DMS114 treated with DMSO at 0.1 percent for 48 hours (cell line): ENCODE data around the gene ANKRD45.
"Not testable (repeated sequence)": the region's sequence is repeated elsewhere in the genome, so short reads cannot be mapped to it uniquely, and the experiment has no call there.

Source experiments
- DNase-seq: peaks from one replicate; lab custom pipeline; 2025; ENCODE audit not compliant: unreplicated experiment; lab: John Stamatoyannopoulos, UW

Gene ANKRD45

DNA sequence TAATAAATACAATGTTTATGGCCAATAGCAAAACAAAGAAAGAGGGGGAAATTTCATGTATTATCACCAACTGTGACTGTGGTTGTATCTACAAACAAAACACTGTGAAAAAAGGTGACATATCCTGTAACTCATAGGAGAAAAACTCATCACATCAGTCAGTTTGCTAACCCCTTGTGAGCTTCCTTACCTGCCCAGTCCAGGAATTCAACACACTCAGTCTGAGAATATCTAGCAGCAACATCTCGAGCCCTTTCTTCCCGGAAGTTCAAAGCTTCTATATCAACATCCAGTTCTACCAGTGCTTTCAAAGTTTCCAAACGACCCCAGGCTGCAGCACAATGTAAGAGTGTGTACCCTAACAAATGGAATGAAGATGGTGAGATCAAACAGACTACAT lies 23.0 kb downstream of the ANKRD45 start:
- no peak for DNase-seq

DNA sequence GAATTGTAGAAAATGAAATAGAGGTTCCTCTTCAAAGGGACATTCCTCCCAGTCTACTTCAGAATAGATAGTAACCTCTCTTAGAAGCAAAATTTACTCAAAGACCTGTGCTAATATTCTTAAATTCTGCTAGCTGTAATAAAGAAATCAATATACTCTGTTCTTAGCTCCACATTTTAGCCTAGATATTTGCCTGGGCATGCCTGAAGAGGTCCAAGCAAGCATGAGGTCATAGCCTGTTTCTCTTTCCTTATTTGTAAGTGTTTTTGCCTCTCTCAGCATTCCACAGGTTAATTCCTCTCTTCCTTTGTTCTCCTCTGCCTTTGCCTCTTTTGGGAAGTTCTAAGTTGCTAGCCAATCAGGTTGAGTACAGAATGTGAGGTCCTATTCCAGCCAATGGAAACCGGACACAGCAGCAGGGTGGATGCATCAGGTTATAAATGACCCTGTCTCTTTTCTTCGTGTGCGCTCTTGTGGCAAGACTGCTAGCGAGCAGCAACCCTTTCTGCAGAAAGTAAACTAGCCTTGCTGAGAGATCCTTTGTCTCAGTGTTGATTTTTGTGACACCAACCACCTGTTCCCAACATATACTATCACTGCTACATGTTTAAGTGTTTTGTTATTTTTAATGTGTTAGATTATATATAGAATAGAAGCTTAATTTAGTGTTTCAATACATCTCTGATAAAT lies 27.1 kb downstream of the ANKRD45 start:
- DNase-seq: not testable (repeated sequence)

DNA sequence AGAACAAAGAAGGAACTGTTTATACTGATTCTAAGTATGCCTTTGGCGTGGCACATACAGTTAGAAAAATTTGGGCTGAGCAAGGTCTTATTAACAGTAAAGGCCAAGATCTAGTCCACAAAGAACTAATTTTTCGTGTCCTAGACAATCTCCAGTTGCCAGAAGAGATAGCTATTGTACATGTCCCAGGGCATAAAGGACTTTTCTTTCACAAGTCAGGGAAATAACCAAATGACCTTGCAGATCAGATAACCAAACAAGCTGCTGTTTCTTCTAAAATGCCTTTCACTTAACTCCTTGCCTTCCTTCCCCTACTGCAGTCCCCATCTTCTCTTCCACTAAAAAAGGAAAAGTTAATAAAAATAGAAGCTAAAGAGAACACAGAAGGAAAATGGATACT lies 30.5 kb downstream of the ANKRD45 start:
- no peak for DNase-seq

DNA sequence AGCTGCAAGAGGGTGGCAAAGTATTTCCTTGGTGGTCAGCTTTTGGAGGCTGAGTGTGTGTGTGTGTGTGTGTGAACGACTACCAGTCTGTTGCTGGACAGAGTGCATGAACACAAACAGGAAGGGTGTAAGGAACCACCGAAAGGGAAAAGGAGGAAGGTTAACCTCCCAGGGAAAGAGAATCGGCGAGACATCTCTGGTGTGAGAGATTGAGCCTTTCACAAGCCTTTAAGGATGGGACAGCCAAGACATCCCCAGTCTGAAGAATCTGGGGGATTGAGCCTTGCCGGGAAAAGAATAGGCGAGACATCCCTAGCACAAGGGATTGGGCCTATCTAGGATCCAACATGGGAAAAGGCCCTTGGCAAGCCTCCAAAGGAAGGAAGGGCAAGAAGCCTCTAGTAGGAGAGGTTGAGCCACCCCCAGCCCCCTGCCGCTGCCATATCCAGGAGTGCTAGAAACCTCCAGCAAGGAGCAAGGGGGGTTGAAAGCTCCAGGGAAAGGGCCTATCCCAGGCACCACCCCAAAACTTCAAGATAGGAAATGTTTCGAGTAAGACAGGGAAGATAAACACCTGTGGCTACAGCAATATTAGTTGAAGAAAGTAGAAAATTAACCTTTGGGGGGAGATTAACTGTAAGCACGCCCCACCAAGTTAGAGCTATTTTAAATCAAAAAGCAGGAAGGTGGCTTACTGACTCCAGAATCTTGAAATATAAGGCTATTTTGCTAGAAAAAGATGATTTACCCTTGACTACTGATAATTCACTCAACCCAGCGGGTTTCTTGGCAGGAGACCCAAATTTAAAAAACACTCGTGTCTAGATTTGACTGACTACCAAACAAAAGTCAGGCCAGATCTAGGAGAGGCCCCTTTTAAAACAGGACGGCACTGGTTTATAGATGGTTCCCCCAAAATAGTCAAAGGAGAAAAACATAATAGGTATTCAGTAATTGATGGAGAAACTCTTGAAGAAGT lies 31.3 kb downstream of the ANKRD45 start:
- DNase-seq: no peak

DNA sequence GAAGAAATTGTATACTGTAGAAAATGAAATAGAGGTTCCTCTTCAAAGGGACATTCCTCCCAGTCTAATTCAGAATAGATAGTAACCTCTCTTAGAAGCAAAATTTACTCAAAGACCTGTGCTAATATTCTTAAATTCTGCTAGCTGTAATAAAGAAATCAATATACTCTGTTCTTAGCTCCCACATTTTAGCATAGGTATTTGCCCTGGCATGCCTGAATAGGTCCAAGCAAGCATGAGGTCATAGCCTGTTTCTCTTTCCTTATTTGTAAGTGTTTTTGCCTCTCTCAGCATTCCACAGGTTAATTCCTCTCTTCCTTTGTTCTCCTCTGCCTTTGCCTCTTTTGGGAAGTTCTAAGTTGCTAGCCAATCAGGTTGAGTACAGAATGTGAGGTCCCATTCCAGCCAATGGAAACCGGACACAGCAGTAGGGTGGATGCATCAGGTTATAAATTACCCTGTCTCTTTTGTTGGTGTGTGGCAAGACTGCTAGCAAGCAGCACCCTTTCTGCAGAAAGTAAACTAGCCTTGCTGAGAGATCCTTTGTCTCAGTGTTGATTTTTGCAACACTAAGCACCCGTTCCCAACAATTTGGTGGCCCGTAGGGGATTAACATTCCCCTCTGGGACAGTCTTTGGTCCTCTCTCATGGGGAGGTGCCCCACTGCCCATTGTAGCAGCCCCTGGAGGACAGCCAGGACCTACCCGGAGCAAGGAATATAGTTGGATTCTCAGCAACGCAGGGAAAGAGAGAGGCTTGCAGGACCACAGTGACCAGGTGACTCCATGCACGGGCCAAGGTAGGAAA lies 32.2 kb downstream of the ANKRD45 start:
- not testable (repeated sequence) for DNase-seq

DNA sequence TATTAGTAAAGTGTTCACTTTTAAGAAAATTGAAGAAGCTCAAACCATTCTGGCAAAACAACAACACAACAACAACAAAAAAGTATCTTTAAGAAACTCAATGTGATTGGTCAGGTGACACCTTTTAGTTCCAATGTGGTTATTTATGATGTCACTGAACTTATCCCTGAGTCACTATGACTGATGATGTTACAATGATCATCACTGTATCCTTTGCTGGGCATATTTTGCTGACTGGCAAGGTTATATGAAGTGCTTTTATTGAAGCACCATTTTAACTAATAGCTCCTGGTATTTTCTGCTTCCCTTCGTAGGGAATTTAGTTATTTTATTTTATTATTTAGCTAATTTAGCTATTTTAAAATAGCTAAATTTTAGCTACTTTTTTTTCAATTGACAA lies 34.5 kb downstream of the ANKRD45 start, which contains the start of gene TEX50:
Gene TEX50 (plus strand): TSS at position 223 of the 400 bp plus-strand sequence. CDS start 184 bp downstream, outside the sequence.
- DNase-seq: no peak

DNA sequence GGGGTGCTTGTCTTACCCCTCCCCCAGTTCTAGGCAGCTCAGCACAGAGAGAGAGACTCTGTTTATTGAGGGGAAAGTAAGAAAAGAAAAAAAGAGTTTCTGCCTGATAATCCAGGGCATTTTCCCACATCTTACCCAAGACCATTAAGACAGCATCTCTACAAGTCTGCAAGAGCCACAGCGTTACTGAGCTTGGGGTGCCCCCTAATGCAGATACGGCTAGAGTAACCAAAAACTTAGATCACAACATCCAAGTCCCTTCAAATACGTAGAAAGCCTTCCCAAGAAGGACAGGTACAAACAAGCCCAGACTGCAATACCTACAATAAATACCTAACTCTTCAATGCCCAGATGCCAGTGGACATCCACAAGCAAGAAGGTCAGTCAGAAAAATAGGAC lies 40.8 kb downstream of the ANKRD45 start:
- no peak for DNase-seq

DNA sequence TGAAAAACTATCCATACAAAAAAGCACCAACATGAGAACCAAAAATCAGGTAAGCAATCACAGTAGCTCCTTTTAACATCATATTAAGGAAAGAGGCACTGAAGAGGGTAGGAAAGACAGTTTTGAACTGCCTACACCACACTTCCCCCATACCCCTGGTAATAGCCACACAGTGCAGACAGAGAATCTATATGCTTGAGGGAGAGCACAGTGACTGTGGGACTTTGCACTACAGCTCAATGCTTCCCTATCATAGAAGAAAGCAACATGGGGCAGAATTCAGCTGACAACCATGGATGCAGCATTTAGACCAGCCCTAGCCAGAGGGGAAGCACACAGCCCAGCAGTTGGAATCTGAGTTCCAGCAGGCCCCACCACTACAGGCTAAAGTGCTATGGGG lies 42.4 kb downstream of the ANKRD45 start:
- no peak for DNase-seq

DNA sequence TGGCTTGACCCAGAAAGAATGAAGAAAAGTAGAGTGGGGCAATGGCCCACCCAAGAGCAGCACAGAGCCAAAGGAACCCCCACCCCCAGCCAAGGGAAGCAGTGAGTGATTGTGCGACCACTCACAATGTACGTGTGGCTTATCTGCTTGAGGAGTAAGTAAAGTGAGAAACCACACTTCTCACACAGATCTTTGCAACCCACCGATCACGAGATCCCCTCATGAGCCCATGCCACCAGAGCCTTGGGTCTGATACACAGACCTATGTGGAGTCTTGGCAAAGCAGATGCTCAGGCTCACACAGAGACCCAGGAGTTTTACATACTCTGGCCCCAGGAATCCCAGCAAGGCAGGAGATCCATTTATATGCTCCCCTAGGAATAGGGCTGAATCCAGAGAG lies 52.8 kb downstream of the ANKRD45 start:
- no peak for DNase-seq

DNA sequence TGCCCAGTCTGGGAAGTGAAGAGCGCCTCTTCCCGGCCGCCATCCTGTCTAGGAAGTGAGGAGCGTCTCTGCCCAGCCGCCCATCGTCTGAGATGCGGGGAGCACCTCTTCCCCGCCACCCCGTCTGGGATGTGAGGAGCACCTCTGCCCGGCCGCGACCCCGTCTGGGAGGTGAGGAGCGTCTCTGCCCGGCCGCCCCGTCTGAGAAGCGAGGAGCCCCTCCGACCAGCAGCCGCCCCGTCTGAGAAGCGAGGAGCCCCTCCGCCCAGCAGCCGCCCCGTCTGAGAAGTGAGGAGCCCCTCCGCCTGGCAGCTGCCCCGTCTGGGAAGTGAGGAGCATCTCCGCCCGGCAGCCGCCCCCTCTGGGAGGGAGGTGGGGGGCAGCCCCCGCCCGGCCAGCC lies 56.6 kb downstream of the ANKRD45 start:
- DNase-seq: not testable (repeated sequence)

DNA sequence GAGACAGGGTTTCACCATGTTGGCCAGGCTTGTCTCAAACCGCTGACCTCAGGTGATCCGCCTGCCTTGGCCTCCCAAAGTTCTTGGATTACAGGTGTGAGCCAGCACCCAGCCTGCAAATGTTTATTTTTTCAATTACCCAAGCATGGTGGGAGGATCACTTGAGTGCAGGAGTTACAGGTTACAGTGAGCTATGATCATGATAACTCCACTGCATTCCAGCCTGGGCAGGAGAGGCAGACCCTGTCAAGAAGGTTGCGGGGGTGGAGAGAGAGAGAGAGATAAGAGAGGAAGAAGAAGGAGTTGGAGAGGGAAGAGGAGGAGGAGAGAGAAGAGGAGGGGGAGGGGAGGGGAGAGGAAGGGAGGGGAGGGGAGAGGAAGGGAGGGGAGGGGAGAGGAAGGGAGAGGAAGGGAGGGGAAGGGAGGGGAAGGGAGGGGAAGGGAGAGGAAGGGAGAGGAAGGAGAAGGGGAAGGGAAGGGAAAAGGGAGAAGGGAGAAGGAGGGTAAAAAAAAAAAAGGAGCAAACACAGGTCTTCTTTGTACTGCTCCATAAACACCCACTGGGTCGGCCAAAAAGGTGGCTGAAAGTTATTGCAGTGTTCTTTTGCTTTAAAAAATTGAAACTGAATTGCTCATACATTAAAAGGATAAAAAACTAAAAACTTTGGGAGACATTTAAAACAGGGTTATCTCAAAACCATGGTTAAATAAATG lies 61.0 kb downstream of the ANKRD45 start:
- DNase-seq: no peak

DNA sequence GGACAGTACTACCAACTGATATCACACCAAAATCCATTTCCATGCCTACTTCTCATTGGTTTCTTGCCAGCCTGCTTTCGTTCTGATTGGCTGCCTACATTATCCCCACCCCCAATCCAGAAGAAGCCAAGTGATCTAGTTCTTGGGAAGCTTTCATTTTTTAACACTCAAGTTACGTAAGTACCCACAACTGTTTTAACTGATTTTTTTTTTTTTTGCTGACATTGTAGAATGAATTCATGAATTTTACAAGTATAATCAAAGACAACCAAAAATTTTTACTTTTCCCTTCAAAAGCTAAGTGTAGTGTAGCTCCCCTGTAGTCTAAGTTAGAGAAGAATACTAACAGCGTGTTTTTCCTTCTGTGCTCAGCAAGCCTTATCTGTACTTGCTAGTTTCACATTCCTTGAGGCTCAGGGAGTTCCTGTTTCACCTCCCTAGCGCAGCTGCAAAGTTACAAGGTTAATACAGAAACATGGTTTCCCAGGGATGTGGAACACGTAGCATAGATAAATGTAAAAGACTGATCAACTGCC lies 66.5 kb downstream of the ANKRD45 start, which contains the start of gene SLC9C2:
Gene SLC9C2 (minus strand): TSS at position 17 of the 536 bp plus-strand sequence. CDS start 1,296 bp downstream, outside the sequence.
- no peak for DNase-seq

DNA sequence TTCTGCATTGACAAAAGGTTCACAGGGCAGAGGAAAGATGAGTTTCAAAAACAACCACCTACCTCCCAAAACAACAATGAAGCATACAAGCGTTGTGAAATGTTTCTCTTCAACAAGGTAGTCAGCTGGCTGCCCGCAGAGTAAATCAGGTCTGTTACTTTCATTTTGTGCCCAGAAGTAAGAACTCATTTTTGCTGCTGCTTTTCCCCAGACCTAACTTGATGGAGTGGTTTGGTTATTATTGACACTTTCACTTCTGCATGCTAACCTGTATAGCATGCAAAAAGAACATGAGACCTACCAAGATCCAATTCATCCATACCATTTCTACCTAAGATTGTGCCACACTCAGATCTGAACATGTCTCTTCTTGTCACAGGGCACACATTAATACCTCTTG lies 68.1 kb downstream of the ANKRD45 start:
- no peak for DNase-seq

DNA sequence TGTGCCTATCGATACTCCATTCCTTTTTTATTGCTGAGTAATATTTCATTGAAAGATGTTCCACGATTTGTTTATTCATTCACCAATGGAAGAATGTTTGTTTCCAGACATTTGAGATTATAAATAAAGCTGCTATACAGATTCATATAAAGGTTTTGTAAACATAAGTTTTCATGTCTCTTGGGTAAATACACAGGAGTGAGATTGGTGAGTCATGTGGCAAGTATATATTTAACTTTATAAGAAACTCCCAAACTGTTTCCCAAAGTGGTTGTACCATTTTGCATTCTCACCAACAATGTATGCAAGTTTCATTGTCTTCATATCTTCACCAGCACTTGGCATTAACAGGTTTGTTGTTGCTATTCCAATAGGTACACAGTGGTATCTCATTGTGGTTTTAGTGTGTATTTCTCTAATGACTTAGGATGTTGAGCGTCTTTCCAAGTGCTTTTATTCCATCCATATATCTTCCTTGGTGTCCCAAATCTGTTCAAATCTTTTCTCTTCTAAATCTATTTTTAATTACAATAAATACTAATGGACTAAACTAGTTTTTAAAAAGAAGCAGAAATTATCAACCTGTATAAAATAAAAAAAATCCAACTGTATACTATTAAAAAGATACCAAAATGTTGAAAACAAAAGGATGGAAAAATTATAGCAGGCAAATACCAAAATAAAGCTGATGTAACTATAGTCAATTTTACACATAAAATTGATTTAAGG lies 73.4 kb downstream of the ANKRD45 start:
- no peak for DNase-seq

DNA sequence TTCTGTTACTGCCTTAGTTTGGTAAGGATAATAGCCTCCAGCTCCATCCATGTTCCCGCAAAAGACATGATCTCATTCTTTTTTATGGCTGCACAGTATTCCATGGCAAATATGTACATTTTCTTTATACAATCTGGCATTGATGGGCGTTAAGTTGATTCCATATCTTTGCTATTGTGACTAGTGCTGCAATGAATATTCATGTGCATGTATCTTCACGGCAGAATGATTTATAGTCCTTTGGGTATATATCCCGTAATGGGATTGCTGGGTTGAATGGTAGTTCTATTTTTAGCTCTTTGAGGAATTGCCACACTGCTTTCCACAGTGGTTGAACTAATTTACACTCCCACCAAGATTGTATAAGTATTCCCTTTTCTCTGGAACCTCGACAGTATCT lies 78.5 kb downstream of the ANKRD45 start:
- not testable (repeated sequence) for DNase-seq

DNA sequence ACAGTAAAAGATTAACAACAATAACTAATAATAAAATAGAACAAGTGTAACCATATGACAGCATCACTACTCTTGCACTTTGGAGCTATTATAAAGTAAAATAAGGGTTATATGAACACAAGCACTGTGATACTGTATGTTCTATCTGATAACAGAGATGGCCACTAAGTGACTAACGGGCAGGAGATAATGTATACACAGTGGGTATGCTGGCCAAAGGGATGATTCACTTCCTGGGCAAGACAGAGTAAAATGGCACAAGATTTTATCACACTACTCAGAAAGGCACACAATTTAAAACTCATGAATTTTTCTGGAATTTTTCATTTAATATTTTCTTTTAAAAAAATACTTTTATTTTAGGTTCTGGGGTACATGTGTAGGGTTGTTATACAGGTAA lies 79.1 kb downstream of the ANKRD45 start:
- no peak for DNase-seq

DNA sequence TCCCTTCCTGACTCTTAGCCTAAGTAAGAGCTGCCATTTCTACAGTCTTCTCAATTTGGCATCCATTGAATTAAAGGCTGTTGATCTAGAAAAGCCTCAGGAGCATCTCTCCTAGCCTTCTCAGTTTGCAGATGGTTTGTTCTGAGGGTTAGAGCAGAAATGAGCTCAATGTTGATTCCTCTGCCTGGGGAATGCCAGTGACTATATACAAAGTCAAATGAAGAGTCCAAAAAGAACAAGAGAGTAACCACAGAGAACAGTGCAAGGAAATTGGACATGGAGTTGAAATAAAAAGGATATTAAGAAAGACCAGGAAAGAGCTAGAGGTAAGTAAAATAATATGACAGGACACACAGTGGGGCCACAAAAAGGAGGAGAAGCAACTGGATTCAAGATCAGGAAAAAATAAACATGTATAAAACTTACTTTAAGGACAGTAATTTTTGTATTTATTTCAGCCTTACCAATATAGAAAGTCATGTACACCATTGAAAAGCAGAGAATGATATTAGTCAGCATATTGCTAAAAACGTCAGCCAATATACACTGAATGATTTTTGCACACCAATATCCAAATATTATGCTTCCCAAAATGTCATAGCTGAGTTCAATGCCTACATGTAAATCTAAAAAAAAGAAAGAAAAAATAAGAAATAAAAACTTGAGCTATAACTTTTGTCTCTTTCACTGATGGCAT lies 88.1 kb downstream of the ANKRD45 start:
- DNase-seq: no peak

DNA sequence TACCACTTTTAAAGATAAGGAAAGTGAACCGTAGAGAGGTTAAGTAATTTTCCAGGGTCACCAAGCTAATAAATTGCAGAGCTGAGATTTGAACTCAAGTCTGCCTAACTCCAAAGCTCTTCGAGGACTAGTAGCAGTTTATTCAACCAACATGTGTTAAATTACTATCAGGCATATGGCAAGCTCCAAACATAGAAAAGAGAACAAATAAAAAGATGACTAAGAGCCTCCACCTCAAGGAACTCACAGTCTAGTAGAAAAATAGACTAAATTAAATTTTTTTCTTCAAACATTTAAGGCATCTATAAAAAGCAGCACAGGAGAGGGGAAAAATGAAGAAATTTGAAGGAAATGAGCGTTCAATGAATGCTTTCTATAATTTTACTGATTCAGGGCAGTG lies 89.0 kb downstream of the ANKRD45 start:
- no peak for DNase-seq

DNA sequence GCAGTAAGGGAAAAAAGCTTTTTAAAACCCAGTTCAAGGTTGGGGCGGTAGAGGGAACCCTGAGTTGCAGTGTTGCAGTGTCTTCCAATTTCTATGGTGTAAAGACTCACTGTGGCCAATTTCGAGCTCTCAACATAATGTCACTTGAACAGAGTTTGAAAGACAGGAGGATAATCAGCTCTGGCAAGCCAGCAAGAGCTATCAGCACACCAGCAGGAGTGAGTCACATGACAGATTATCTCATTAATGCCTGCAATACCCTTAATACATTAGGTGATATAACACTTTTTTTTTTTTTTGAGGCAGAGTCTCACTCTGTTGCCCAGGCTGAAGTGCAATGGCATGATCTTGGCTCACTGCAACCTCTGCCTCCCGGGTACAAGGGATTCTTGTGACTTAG lies 89.6 kb downstream of the ANKRD45 start:
- no peak for DNase-seq
